IPS-NIHi11 (cell line): ENCODE results near the gene SCD.

Experiments used
- DNase-seq: peaks from one replicate; pipeline ENCODE4 v3.0.0; 2012; ENCODE audit warnings: mixed read lengths, low spot score

SCD gene

DNA sequence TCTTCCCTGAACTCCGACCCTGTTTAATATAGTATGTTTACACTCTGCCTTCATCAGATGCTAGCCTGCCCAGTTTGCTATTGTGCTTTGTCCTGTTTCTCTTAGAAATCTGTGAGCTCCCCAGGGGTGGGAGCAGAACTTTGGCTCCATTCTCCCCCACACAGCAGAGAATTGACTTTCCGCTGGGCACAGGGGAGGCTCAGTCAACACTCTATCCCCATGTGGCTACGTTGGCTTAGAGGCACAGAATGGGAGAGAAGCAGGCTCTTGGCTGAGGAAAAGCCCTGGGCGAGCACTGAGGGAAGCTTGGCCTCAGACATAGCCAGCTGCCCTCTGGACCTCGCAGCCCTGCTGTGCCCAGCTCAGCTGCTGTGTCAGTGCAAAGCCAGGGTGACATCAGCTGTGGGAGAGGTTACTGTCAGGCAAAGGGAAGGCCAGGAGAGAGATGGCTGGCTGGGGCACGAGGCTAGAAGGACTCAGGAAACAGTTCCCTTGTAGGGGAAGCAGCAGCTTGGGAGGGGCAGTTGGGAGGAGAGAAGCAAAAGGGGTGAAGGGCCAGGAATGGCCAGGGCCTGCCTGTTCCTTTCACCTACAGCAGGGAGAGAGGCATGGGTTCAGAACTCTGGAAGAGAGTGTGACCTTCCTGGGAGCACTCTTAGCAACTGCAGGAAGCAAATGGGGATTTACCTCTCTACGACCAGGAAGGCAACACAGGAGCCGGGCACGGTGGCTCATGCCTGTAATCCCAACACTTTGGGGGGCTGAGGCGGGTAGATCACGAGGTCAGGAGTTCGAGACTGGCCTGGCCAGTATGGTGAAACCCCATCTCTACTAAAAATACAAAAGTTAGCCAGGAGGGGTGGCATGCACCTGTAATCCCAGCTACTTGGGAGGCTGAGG, 5.8 kb upstream of the SCD start:
- DNase-seq: no peak

DNA sequence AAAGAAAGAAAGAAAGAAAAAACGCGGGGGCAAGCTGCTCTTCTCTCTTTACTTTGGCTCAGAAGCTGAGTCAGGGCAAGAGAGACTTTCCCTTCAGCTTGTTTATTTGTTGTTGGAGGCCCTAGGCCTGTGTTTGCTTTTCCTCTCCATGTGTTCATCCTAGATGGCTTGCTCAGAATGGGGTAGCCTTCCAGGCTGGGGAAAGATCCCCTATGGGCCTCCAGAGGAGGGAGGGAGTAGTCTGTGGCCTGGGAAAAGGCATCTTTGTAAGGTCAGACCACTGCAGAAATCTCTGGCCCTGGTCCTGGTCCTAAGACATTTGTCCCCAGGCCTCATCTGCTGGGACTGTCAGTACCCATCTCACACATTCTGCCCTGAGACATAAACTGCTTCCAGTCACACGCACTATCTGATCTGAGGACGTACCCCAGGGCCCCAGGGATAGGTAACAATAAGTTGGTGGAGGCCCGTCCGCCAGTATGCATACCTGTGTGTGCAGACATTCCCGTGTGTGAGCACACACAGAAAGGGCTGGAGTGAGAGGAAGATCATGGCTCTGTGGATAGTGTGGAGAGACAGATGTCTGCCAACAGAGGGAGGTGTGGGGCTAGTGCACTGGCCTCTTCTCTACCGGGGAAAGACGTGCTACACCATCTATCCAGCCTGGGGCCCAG, 4.9 kb upstream of the SCD start:
- peak; percentile 76 for DNase-seq

DNA sequence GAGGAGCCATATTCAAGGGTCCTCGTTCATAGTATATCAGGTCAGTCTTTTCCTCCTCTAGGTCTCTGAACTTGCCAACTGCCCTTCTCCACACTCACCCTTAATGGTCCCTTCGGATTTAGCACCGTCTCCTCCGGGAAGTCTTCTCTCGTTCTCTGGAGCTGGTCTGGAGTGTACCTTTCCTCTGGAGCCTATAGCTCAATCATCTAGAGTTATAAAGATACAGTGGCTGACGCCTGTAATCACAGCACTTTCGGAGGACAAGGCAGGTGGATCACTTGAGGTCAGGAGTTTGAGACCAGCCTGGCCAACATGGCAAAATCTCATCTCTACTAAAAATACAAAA, 4.4 kb upstream of the SCD start:
- no peak for DNase-seq

DNA sequence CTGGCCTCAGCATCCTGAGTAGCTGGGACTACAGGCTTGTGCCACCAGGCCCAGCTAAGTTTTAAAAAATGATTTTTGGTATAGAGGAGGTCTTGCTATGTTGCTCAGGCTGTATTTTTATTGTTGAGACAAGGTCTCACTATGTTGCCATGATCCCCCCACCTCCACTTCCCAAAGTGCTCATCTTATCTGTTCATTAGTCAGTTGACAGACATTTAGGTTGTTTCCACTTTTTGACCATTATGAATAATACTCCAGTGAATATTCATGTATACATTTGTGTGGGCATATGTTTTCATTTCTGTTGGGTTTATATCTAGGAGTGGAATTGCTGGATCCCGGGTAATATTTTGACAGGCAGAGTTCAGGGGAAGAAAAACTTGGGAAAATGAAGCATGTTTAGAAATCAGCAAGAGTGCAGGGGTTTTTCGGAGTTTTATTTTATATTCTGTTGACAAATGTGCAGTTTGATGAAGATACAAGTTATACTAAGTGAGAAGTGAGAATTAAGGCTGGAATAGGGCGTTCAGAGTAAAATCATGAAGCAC, 2.7 kb upstream of the SCD start:
- no peak for DNase-seq

DNA sequence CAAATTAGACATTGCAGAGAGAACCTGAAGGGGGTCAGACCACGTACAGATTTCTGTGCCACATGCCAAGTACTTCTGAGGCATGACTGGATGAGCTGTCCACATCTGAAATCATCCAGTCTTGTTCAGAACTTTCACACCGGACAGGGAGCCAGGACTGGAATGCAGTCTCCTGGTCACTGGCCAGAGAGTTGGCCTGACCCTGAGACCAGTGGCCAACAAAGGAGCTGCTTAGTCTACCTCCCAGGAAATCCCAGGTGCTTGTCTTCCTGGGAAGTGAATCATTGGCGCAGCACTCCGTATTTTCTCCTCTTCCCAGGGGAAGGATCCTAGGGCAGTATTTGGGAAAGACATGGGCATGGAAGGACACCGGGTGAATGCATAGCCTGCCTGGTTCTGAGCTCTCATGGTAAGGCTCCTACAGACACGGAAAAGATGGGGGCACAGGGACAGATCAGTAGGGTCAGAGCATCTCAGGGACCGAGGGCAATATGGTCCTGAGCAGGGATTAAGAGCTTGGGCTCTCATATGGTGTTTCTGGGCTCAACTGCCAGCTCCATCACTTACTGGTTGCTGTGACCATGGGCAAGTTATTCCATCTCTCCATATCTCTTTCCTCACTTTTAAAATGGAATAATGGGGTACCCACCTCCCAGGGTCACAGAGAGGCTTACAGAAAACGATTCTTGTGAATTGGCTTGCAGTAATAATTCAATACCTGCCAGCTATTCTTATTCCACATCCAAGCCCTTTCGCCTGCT, 1.3 kb upstream of the SCD start:
- DNase-seq: no peak

DNA sequence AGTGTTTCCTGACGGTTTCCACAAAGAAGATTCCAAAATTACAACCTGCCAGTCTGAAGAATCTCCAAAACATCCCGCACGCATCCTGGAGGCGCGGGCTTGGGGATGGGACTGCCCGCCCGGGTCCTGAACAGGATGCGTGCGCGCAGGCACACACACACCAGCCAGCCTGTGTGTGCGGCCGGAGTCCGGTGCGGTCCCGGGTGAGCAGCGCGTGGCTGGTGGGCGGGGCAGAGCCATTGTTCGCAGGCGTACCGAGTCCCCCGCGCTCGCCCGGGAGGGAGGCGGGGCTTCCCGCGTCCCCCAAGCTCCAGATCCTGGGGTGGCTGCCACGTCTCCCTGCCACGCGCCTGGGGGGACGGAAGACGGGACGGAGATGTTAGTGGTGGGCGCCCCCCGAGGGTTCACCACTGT, 675 bp upstream of the SCD start:
- DNase-seq: peak; percentile 83

DNA sequence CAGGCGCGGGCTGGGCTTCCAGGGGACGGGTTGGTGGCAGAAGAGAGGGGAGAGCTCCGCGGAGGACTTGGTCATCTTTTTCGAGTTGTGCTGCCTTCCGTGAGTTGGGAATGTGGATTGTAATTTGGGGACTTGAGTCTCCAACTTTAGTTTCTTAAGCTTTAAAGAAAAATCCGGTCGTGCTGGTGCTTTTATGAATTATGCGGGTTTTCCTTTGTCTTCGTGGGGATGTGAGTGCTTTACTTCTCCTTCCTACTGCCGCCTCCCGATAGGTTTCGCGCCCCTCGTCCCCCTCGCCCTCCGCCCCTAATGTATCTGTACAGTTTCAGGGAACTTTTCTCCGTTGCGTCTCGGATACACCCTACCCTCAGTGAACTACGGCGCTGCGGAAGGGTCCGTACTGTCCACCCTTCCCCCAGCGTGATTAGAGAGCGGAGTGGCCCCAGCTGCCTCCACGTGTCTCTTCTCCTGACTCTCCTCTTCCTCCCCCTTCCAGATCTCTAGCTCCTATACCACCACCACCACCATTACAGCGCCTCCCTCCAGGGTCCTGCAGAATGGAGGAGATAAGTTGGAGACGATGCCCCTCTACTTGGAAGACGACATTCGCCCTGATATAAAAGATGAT, 649 bp downstream of the SCD start:
- DNase-seq: no peak

DNA sequence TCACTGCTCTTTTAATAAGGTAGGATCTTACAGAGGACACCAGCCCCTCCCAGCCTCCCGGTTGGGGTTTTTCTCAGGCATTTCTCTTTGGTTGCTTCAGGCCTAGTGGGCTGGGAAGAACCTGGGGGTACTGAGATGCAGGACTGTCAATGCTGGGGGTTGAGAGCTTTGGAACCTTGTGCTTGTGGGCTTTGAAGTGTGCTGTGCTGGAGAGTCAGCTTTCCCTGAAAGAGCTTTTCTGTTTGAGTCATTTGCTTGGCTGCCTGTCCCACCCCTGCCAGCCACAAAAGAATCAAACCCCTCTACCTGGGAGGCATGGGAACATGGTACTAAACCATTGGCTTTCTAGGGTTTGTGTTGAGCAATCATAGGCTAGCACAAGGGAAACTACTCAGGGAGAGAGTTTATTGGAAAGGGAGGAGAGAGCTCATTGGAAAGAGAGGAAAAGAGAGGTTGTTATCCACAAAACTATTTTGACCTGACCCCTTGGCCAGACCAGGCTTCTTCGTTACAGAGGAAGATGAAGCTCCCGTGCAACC, 1.4 kb downstream of the SCD start:
- no peak for DNase-seq

DNA sequence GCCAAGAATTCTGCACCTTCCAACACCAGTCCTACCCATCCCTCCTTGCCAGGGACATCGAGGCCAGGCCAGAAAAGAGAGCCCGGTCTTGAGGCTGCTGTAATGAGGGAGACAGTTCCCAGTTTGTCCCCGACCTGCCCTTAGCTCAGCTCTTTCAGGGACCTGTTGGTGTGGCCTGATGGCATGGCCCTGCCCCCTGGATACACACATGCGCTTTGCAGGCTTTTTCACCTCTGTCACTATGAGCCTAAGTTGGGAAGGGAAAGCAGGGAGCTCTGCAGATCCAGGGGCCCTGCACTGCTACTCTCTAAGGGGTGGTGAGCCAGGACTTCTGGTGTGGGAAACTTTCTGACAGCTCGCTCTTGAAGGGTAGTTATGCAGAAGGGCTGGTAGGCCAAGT, 2.1 kb downstream of the SCD start:
- DNase-seq: no peak

DNA sequence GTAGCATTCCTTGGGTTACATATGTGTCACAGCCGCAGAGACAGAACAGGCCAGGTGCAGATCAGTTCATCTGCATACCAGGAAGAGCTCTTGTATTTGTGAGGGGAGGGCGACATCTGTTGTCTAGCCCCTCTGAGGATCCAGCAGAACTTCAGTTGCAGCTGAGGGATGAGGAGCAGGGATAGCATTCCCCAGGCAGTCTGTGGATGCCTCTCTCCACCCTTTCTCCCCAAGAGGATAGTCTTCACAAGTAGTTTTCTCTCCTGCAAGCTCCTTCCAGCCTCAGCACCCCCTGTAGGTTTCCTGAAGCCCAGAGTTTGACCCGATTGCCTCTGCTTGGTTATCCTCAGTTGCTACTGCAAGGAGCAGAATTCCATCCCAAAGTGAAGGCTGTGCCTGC, 2.6 kb downstream of the SCD start:
- no peak for DNase-seq

DNA sequence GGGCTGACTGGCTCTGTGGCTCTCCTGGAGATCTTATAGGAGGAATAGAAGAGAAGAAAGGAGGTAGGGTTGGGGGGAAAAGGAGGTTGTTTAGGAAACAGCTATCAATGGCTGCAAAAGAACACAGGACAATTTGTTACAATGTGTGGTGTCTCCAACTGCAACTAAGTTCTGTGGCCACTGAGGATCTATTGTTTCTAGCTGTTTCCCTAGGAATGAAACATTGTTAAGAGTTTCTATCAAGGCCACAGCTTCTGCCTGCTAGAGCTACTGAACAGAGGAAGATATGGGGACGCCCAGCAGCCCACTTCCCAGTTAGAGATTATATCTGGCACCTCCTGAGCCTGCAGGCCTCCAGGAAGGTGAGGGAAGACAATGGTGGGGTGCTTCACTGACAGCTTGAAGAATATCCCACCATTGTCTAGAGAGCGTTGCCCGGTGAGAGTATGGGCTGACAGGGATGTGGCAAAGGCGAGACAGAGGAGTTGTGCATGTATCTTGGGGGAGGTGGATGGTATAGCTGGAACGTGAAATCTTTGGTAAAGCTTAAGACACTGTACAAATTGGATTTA, 4.0 kb downstream of the SCD start:
- DNase-seq: no peak

DNA sequence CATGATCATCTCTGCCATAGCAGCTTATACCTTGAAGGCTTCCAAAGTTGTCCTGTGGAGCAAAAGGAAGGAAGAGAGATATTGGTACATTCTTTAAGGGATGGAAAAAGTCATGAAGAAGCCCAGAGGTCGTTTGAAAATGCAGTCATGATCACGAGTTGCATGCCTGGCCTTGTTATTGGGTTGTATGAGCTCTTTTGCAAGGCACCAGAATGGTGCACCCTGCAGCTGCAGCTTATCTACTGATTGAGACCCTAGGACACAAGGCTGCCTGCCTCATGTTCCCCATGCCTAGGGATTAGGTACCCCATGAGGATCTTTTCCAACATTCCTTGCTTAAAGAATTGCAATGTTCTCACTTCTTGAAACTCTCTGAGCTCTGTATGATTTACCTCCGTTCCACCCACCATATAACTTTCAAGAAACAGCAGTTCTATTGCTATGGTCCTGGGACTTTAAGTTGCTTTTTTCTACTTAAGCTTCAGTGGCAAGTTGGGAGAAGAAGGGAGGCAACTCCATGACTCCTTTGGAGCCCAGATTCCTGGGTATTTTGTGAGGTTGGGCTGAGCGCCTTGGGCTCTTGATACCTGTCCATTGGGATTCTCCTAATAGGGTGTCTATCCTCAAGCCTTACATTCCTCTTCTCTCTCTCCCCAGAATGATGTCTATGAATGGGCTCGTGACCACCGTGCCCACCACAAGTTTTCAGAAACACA, 6.9 kb downstream of the SCD start:
- no peak for DNase-seq

DNA sequence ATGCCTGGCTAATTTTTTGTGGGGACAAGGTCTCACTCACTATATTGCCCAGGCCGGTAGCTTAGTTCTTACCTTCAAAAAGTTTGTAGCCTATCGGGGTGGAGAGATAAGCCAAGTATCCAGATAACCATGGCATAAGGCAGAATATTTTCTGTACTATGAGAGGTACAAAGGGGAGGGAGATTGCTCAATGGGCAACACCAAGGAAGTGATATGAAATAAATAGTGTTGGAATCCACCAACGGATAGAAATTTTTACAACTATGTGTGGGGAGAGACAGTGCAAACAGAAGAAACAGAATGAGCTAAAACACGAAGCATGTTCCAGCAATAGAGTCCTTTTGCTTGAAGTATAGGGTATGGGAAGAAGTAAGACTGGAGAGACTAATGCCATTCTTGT, 8.1 kb downstream of the SCD start:
- DNase-seq: no peak

DNA sequence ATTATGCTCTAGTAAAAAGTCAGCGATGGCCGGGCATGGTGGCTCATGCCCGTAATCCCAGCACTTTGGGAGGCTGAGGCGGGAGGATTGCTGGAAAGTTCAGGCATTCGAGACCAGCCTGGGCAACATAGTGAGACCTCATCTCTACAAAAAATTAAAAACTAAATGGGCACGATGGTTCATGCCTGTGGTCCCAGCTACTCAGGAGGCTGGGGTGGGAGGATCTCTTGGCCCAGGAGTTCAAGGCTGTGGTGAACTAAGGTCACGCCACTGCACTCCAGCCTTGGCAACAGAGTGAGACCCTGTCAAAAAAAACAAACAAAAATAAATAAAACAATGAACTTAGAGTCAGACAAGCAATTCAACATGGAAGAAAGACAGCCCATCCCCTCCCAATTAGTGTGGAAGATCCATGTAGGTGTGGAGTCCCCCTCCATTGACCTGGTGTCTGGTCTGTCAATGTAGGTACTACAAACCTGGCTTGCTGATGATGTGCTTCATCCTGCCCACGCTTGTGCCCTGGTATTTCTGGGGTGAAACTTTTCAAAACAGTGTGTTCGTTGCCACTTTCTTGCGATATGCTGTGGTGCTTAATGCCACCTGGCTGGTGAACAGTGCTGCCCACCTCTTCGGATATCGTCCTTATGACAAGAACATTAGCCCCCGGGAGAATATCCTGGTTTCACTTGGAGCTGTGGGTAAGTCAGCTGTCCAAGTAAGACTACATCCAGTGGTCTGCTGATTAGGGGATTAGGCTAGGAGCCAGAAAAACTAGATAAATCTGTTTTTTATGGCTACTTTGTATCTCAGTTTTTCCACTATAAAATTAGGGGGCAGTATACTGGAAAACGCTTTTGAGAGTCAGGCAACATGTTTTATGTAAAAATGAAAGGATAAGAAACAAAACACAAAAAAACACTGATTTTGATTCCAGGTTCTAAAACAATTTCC, 9.3 kb downstream of the SCD start:
- DNase-seq: no peak

DNA sequence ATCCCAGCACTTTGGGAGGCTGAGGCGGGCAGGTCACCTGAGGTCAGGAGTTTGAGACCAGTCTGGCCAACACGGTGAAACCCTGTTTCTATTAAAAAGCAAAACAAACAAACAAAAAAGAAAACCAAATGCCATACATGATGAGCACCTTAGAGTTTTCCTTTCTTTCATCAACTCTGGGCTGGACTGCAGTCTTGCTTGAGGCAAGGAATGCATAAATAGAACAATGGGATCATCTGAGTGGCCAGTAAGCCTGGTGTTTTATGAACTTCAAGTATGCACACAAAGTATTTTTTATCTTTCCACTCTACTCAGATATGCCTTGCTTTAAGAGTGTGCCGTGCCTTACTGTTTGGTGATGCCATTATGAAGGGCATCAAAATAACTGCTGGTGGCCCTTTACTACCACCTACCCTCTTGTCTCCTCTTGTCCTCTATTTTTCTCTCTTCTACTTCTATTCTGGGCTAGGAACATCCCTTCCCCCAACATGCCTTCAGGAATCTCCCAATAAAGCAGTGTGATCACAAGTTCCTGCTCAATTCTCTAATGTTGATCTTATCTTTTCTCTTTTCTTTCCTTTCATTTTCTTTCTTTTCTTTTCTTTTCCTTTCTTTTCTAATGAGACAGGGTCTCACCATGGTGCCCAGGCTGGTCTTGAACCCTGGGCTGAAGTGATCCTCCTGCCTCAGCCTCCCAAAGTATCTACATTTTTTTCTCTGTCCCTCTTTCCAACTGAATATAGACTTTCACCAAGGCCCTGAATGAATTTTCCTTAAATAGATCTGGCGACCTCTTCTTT, 10.2 kb downstream of the SCD start:
- DNase-seq: no peak

DNA sequence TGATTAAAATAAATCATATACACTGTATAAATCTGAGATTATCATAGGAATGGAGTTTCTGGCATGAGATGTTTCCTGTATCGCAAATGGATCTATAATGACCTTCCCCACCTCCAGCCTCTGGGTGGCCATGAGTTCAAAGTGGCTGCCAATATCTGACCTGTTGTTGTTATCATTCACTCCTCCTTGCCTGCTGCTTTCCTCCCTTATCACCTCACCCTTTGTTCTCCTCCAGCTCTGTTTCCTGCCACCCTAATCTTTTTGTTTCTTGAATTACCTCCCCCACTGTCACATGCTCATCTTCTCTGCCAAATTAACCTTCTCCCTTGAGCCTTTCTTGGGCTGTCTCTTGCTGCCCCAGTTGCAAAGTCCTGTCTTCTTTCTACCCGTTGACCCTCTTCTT, 12.0 kb downstream of the SCD start:
- DNase-seq: no peak

DNA sequence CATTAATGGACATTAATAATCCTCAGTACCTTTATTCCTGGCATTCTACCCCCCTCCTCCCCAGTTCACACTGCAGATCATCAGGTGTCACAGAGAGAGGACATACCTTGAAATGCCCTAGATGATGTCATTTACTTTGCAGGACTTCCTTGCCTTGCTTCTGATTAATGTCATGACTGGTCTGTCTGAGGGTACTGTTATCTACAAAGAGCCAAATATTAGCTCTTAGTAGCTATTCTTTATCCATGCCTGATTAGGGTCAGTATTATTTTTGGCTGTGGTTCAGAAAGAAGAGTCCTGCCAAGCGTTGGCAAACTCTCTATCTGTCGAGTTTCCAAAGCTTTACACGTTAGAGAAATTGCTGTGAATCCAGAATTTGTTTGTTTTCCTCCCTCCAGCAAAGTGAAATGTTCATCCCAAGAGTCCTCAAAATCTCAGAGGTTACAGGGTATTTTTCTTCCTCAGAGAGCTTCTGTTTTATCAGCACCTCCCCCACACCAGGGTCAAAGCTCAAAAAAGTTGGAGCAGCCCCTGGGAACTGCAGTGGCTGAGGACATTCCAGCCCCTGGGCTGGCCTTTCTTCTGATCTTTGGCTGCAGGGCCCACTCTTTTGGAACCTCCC, 12.6 kb downstream of the SCD start:
- no peak for DNase-seq

DNA sequence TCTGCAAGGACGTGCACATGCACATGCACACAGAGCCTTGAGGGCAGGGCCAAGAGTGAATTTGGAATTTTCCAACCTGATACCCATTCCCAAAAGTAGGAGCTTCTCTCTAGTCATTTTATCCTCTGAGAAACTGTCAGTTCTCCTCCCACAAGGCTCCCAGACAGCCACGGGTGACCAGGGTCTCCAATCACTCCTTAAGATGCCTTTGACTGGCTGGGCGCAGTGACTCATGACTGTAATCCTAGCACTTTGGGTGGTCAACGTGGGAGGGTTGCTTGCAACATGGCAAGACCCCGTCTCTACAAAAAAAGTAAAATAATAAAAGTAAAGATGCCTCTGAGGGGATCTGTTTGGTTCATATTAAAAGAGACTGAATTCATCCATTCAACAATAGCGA, 13.2 kb downstream of the SCD start:
- no peak for DNase-seq
